Measurements from ENCODE around the gene ACSS3. TPM values are rescaled to one million over a fixed set of nuclear protein-coding genes. Genes with fewer than 3 reads are reported as not detected.

ACSS3 gene
- total and polyA plus RNA-seq, 2 of the 8 experiments (the other 6 are each of a cell fraction or from before 2014, with no cell fraction given), result 14.4 to 24.0 TPM

DNA sequence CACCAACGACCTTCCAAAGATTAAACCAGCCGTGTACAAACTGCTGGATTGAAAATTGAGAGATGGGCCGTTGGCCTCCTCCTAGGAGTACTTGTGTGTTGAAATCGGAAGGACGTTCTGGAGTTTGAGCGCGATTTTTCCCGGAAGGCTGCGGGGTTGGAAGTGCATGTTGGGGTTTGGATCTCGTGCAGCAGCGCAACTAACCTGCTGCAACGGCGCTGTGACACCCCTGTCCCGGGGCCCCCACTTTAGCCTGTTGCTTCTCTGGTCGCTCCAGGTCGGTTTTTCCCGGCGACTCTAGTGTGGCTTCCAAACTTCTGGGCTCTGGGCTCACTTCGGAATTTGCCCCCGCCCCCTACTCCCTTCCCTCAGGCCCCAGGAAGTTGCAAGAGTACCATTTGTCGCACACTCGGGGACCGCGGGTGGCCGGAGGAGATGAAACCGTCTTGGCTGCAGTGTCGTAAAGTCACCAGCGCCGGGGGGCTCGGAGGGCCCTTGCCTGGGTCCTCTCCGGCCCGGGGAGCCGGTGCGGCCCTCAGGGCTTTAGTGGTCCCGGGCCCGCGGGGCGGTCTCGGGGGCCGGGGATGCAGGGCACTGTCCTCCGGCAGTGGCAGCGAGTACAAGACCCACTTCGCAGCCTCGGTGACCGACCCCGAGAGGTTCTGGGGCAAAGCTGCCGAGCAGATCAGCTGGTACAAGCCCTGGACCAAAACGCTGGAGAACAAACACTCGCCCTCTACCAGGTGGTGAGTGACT lies at the start of gene ACSS3 (continued):
- TF ChIP-seq CEBPB (IDR thresholded peaks at IDR 0.05; ENCODE audit: low read depth, low read length), result no peak
- no peak for TF ChIP-seq FOSL1 (IDR thresholded peaks at IDR 0.05; ENCODE audit: insufficient read depth, low read depth, low read length)
- peak; percentile 85 for TF ChIP-seq SP1 (IDR thresholded peaks at IDR 0.05; ENCODE audit: low read depth, low read length)
- TF ChIP-seq TCF12 (IDR thresholded peaks at IDR 0.05; ENCODE audit: low read depth, low read length), result no peak
- no peak for TF ChIP-seq SUZ12 (IDR thresholded peaks at IDR 0.05; ENCODE audit: low read length)
- no peak for TF ChIP-seq HDAC6 (IDR thresholded peaks at IDR 0.05; ENCODE audit: low read depth, low read length)
- no peak for TF ChIP-seq NANOG (IDR thresholded peaks at IDR 0.05; ENCODE audit: insufficient read depth, low read depth, low read length, poor library complexity, severe bottlenecking)
- TF ChIP-seq GTF2F1 (IDR thresholded peaks at IDR 0.05; ENCODE audit: borderline replicate concordance, low read depth, low read length), result no peak
- TF ChIP-seq BACH1 (IDR thresholded peaks at IDR 0.05; ENCODE audit: low read length), result no peak
- peak; percentile 93 for TF ChIP-seq ASH2L (IDR thresholded peaks at IDR 0.05; ENCODE audit: low read length)
- TF ChIP-seq RFX5 (IDR thresholded peaks at IDR 0.05; ENCODE audit: borderline replicate concordance, low read depth, low read length), result no peak
- TF ChIP-seq, protein P1, sequence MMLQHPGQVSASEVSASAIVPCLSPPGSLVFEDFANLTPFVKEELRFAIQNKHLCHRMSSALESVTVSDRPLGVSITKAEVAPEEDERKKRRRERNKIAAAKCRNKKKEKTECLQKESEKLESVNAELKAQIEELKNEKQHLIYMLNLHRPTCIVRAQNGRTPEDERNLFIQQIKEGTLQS (IDR thresholded peaks at IDR 0.05; ENCODE audit: insufficient read depth, low read depth, low read length), result no peak

Data from H1 (cell line).